GM21367 (cell line): Measurements from ENCODE around the gene TSKS.
"Not testable (repeated sequence)": the region's sequence is repeated elsewhere in the genome, so short reads cannot be mapped to it uniquely, and the experiment has no call there.

Experiments
- ATAC-seq: cut with Tn5 transposase; IDR thresholded peaks from one replicate; pipeline ENCODE4 v1.9.1; 2021; ENCODE audit not compliant: unreplicated experiment

The TSKS gene

DNA sequence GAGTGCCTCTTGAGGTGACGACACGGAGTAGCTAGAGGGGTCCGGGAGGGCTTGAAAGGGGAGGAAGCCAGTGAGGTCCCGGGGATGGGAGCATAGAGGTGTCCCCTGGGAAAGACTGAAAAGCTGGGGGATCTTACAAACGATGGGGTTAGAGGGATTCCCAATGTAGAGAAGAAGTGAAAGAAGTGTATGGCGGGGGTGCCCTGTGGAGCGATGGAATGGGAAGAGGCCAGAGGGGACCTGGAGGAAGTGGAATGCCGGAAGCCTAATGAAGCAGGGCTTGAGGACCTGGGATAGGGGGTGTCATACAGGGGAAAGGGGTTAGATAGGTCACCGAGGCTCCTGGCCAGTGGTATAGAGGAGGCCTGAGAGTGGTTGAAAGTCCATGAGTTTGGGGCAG is 4.3 kb upstream of the TSKS start:
- no peak for ATAC-seq

DNA sequence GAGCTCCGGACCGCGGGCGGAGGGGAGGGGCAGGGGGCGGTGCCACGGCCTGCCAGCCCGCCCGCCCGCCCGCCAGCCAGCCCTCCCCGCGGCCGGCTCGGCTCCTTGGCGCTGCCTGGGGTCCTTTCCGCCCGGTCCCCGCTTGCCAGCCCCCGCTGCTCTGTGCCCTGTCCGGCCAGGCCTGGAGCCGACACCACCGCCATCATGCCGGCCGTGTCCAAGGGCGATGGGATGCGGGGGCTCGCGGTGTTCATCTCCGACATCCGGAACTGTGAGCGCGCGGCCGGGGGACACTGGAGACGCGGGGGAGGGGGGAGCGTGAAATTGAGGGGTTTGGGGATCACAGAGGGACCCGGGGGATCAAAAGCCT is 3.8 kb upstream of the TSKS start, which contains the start of gene AP2A1:
TSS of gene AP2A1 (plus strand) at position 72 of the 370 bp plus-strand sequence. CDS start at position 205, 133 bp downstream.
- no peak for ATAC-seq

DNA sequence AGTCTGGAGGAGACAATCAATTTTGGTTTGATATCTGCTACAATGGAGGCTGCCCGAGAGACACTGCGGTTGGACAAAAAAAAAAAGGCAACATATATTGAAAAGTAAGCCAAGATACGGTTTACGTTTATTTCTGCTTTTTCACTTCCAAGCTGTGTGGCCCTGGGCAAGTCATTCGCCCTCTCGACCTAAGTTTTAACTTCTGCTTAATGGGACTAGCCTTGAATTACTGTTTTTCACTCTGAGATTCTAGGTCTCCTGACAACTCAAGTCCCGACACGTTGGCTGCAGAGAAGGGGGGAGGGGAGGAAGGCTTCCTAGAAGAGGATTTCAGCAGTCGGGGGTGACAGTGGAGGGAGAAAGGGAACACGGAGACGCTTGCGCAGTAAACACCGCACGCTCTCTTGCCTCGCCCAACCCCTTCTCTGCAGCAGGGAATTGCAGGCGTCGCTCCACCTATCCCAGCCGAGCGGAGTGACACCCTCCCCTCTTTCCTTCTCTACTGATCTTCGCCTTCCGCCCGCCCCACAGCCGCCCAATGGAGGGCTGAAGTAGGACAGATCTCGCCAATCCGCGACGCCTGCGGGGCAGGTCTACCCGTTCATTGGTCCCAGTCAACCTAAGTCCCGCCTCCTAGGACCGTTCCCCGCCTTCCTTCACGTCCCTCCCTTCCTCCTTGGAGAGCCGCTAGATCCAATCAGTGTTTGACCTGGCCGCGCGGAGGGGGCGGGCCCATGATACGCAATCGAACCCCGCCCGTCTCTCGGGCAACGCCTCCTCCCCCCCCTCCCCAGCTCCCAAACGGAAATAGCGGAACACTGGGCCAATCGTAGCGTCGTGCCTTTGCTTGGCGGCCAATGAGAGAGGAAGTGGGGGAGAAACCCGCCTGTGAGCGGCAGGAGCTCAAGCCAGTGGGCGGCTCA is 3.2 kb upstream of the TSKS start:
- peak; percentile 78 for ATAC-seq

DNA sequence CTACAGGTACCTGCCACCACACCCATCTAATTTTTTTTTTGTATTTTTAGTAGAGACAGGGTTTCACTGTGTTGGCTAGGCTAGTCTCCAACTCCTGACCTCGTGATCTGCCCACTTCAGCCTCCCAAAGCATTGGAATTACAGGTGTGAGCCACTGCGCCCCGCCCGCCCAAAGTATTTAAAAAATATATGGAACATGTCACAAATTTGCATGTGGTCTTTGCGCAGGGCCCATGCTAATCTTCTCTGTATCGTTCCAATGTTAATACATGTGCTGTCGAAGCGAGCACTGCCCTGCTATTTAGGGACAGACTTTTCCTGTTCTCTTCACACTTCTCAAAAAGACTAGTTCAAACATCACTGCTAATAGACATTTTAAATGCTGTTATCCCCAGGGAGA is 1.2 kb upstream of the TSKS start:
- ATAC-seq: no peak

DNA sequence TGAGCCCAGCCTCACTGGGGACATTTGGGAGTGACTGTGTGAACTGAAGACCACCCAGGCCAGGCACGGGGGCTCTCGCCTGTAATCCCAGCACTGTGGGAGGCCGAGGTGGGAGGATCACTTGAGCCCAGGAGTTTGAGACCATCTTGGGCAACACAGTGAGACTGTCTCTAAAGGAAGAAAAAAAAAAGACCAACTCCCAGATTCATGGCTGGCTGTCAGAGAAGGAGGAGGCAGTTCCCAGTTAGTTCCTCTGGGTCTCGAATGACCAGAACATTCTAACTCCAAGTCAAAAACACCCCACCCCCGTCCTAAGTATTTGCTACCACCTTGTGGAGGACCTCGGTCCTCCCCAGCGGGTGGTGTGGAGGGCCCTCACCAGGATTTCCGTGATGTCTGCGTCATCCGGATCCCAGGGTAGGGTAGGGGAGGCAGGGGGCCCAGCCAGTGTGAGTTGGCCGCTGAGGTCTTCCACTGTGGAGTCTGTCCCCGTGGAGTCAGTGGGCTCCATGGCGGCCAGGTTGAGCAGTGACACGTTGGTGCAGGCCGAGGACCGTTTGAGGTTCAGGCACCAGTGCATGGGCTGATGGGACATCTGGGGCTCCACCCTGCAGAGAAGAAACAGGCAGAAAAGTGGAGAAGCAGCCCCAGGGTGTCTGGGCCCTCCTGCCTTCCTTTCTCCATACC is 1.3 kb downstream of the TSKS start:
- no peak for ATAC-seq

DNA sequence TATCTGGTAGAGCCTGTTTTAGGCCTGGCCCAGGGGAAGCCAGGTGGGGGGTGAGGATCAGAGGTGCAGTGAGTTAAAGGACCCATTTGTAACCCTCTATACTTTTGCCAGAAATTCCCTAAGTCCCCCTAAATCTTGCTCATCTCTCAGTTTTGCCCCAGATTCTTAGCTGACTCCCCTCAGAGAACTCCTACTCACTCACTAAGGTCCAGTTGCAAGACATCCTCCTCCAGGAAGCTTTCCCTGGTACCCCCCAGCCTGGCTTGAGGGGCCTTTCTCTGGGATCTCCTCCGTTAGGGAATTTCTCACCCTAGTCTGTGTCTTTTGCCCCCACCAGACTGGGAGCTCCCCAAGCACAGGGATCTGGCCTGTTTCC is 1.9 kb downstream of the TSKS start:
- ATAC-seq: no peak

DNA sequence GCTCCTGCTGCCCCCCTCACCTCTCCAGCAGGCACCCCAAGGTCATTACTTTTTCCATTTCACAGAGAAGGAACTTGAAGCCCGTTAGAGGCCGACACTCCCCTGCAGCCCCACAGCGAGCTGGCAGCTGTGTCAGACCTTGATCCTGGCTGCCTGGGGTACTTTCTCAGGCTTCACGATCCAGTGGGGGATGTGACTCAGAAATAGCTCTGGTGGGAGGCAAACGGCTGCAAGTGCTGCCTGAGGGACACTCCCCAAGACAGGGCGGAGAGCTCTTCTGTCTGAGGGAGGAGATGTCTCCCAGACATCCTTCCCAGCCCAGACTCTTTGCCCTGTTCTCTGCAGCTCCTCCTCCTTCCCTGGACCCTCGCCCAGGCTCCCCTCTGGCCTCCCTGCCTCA is 4.8 kb downstream of the TSKS start:
- ATAC-seq: no peak

DNA sequence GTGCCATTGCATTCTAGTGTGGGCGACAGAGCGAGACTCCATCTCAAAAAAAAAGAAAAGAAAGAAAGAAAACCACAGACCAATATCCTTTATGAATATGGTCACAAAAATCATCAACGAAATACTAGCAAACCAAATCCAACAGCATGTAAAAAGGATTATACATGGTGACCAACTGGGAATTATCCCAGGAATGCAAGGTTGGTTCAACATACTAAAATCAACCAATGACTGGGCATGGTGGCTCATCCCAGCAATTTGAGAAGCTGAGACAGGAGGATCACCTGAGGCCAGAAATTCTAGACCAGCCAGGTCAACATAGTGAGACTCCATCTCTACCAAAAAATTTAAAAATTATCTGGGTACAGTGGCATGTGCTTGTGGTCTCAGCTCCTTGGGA is 7.2 kb downstream of the TSKS start:
- no peak for ATAC-seq

DNA sequence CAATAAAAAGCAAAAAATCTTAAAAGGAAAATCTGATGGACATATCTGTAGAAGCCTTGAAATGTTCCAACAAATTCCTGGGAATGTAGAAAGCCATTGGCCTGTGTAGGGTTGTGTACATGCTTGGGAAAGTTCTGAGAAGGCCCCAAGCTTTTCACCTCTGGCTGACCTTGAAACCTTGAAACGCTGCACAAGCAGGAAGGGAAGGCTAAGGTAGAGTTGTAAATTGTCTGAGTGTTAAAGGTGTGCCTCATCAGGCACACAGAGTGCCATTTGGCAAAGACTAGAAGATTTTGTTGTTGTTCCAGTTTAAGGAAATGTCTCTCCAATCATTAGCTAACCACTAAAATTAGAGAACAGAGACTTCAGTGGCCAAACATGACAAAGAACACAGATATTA is 10.4 kb downstream of the TSKS start:
- no peak for ATAC-seq

DNA sequence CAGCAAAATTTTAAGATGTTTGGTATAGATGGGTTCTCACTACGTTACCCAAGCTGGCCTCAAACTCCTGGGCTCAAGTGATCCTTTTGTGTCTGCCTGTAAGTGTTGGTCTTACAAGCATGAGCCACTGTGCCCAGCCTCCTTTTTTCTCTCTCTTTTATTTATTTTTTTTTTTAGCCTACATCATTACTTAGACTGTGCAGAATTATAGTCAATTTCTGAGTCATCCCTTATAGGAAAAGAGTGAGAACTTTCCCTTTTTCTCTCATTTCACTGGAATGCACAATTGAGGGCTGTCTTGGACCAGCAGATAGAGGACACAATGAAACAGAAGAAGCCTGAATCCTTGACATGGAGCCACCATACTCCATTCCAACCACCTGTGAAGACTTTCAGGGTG is 13.3 kb downstream of the TSKS start:
- no peak for ATAC-seq

DNA sequence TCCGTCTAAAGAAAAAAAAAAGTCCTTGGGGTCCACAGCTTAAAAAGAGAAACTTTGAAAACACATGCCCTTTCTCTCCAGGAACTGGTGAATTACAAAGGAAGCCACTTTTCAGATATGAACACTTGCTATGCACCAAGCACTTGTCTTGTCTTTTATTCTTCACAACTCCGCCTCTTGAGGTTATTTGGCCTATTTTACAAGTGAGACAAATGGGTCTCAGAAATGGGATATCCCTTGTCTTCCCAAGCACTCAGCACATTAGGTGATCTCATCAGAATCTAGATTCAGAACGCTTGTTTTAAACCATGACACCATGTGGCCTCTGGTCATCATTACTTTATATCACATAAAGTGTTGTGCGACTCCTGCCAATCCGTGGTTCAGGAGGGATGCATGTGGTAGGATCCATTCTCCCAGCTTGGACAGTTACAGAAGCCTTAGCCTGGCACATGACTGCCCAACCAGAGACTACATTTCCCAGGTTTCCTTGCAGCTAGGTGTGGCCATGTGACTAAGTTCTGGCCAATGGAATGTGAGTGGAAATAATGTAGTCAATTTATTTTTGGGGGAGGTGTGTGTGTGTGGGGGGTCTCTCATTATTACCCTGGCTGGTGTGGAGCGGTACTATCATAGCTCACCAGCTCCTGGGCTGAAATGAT is 13.9 kb downstream of the TSKS start:
- no peak for ATAC-seq

DNA sequence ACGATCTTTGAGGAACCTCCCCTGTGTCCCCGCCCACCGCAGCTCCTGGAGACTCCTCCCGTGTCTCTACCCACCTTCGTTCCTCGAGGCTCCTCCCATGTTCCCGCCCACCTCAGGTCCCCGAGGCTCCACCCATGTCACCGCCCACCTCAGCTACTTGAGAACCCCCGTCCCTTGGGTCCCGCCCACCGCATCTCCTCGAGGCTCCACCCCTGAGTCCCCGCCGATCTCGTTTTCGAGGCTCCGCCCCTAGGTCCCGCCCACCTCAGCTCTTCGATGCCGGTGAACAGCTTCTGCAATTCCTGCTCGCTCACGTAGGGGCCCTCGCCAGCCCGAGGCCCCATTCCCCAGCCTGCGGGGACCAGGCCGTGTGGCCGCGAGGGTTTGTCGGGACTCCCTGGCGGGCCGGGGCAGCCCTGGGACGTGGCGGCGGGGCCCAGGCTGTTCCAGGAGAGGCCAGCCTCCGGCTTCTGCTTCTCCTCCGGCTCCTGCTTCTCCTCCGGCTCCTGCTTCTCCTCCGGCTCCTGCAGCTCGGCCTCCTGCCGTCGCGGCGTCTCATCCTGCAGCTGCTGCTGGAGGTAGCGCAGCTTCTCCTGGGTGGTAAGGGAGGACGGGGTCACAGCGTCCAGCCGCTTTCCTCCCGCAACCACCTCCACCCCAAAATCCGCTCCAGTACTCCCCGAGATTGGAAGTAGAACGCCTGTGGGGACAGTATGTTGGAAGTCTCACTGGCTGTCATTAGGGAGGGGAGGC is 16.7 kb downstream of the TSKS start:
- ATAC-seq: no peak

DNA sequence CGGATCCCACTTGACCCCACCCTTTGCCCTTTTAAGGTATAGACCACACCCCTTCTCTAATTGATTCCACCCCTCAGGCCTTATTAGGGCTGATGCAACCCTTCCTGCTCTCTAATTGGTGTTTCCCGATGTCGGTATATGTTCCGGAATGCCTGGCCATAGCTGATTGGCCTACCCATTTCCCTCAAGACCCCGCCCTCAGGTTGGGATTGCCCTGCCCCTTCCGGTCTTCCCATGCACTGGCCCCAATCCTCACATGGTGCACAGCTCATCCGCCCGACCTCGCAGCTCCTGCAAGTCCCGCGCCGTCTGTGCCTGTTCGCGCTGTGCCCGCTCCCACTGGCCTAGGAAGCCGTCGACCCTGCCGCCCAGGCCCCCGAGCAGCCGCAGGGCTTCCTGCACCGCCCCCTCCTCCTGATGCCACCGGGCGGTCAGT is 18.1 kb downstream of the TSKS start:
- ATAC-seq: no peak

DNA sequence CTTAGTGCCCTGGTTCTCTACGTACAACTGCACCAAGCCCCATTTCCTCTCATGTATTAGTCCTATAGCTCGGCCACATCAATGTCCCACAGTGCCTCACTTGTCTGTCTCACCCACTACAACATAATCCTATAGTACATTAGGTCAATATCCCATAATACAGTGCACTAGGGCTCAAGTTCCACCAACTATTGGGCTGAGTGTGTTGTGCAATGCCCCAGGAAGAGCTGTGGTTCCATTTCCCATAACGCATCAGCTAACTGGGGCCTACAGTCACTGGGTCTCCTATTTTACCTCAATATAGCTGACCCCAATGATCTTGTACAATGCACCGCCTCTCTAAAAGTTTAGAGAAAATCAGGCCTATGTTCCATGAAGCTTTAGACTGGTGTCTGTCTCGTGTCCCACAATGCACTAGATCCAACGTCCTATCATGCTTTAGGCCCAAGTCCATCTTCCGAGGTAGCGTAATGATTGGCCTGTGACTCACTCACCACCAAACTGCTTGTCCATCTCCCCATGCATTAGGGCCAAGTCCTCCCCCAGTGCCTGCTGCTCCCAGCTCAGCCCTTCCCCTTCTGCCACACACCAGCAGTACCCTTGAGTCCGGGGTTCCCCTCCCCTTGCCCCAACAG is 21.8 kb downstream of the TSKS start:
- ATAC-seq: no peak

DNA sequence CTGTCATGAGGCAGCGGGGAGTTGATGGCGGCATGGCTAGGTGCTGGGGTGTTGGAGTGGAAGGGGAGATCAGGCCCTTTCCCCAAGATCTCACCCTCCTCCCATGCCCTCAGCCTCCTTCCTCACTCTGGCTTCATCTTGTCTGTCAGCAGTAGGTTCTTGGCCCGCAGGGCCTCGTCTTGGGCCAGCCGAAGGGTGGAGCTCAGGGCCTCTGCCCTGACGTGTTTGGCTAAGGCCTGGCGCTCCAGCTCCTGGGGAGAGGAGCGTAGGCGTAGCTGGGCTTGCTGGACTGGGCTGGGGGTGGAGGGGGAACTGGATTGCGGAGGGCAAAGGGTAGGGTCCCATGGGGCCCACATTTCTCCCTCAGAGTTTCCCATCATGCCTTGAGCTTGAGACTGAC is 23.2 kb downstream of the TSKS start:
- ATAC-seq: no peak

DNA sequence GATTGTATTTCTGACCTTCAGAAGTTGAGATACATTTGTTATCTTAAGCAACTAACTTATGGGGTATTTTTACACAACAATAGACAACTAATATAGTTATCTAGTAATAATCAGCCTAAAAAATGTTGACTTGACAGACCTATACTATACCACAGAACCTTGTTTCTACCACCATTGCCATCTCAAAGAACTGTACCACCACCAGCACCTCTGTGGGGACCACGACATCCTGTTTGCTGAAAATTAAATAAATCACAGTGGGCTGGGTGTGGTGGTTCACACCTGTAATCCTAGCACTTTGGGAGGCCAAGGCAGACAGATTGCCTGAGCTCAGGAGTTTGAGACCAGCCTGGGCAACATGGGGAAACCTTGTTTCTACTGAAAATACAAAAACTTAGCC is 24.0 kb downstream of the TSKS start:
- no peak for ATAC-seq

DNA sequence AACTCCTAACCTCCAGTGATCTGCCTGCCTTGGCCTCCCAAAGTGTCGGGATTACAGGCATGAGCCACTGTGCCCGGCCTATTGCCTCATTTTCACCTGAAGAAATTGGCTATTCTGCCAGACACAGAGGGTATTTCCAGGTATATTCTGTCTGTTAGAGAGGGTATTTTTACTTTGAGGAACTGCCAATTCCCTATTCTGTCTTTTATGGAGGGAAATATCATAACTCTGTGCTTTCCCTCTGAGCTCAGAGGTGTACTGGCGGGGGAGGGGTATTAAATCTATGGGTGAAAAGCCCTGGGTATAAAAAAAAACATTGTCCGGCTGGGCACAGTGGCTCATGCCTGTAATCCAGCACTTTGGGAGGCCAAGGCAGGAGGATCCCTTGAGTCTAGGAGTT is 24.8 kb downstream of the TSKS start:
- no peak for ATAC-seq

DNA sequence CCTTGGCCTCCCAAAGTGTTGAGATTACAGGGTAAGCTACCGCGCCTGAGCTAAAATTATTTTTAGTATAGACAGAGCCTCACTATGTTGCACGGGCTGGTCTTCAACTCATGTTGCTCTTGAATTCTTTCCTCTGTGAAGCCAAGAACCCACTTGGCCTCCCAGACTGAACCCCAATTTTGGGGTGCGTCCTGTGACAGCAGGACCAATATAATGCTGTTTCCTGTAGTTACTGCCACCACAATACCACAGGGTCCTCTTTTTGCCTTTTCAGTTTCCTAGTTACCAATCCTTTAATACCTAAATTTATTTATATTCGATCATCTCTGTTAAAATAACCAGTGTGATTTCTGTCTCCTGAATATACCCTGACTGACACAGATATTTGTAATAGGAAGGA is 32.9 kb downstream of the TSKS start:
- no peak for ATAC-seq

DNA sequence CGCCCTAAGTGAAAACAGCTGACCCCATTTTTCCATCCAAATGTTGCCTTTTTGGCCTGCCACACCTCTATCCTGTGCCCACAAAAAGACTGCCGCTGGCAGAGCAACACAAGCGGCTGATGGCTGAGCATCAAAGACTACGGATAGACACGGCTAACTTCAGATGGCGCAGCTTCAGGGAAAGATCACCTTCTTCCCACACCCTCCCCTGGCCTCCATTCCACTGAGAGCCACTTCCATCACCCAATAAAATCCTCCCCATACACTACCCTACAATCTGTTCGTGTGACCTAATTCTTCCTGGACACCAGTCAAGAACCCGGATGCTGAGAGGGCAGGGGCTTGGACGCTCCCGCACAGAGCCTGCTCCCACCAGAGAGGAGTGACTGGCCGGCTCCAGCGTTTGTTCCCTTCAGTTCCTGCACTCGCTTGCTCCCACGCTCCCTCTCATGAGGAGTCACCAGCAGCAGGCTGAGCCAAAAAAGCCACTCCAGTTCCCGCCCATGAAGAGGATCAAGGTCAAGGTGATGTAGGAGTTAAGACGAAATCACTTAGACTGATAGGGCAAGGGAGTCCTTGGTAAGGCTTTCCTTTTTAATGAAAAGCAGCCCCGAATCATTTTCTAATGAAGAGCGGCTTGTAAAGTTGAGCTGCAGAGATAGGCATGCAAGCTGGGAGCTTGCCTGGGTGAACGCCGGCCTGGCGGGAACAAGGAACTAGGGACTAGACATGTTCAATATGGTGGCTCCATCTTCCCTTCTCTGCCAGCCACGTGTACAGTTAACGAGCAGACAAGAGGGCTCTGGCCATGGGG is 35.7 kb downstream of the TSKS start:
- no peak for ATAC-seq

DNA sequence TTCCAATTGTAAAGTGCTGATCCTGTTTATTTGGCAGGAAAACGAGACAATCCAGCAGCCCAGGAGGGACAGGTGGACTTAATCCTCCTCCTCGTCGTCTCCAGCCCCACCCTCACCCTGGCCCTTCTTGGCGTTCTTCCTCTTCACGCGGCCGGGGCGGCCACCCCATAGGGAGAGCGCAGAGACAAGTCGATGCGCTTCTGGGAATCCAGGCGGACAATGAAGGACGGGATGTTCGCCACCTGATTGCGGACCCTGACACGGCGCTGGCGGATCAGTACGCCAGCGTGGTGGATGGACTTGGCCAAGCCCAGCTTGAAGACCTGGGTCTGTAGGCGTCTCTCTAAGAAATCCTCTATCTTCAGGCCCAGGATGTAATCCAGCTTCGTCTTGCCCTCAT is 43.7 kb downstream of the TSKS start:
- ATAC-seq: not testable (repeated sequence)
